Spleen (tissue), 7 donors: ENCODE results near the gene POMP.

Experiments
- CTCF ChIP-seq, 11 experiments: fragments of 200-600 bp in 7 of 11; fragments of 450-650 bp in 4 of 11; sonication (generic) in 4 of 11; IDR thresholded peaks in 8 of 11; conservative IDR thresholded peaks in 3 of 11; 1 replicate in 7 of 11; 2 replicates in 4 of 11; pipeline versions ENCODE4 v1.4.0 to v1.8.0; 2016 to 2021; ENCODE audit warnings: antibody characterized with exemption in 11 of 11, inconsistent platforms in 4 of 11, mild to moderate bottlenecking in 1 of 11
- POLR2AphosphoS5 ChIP-seq, 3 donors: sonication (generic); formaldehyde crosslinking; IDR thresholded peaks; one replicate each; pipeline ENCODE4 v1.5.1; 2017; ENCODE audit warnings: antibody characterized with exemption in 3 of 3
- donor health status: DM: no; HTN: no; CAD: no; lungs with moderate emphysema.
- donor health status: DM: no; HTN: no; CAD: no.
- donor health status: DM: no; HTN: no; CAD: no.

GRCh38 chr13:28655561-28655960, 3.4 kb upstream of the POMP start:
- TF ChIP-seq CTCF (IDR thresholded peaks at IDR 0.05 in 8 of 11, conservative IDR thresholded peaks at IDR 0.05 in 3 of 11), result no peak
- no peak for TF ChIP-seq POLR2AphosphoS5 (IDR thresholded peaks at IDR 0.05)
